UCSD-AML1 (cell line): ENCODE measurements around the gene NPHP3.

Experiments
- DNase-seq: peaks from one replicate; lab custom pipeline; 2025; ENCODE audit not compliant: unreplicated experiment; lab: John Stamatoyannopoulos, UW

NPHP3 gene

GRCh38 chr3:132703733-132704132 lies 18.5 kb downstream of the NPHP3 start:
- DNase-seq = no peak

GRCh38 chr3:132695422-132695821 lies 26.8 kb downstream of the NPHP3 start:
- DNase-seq = no peak

GRCh38 chr3:132694991-132695390 lies 27.2 kb downstream of the NPHP3 start:
- no peak for DNase-seq

GRCh38 chr3:132690040-132690439 lies 32.2 kb downstream of the NPHP3 start:
- DNase-seq = no peak

GRCh38 chr3:132682201-132682600 lies 40.0 kb downstream of the NPHP3 start:
- no peak for DNase-seq

GRCh38 chr3:132681421-132681820 lies 40.8 kb downstream of the NPHP3 start:
- no peak for DNase-seq

GRCh38 chr3:132679911-132680310 lies 42.3 kb downstream of the NPHP3 start:
- no peak for DNase-seq

- no peak for DNase-seq
Measured at GRCh38 chr3:132675408-132675807, 46.8 kb downstream of the NPHP3 start.

- no peak for DNase-seq
Measured at GRCh38 chr3:132669256-132669777, 52.9 kb downstream of the NPHP3 start.

- DNase-seq = no peak
Measured at GRCh38 chr3:132665230-132665745, 56.9 kb downstream of the NPHP3 start.

GRCh38 chr3:132662212-132662611 lies 60.0 kb downstream of the NPHP3 start:
- no peak for DNase-seq

GRCh38 chr3:132661101-132661500 lies 61.1 kb downstream of the NPHP3 start:
- DNase-seq = no peak

- DNase-seq = no peak
Measured at GRCh38 chr3:132660811-132661070, 61.5 kb downstream of the NPHP3 start.

- peak; percentile 77 for DNase-seq
Measured at GRCh38 chr3:132660052-132660810, 62.0 kb downstream of the NPHP3 start, which contains the start of gene UBA5. Gene UBA5, plus strand, starts transcription at chr3:132660329. Its CDS starts 209 bp downstream, at chr3:132660538.

- DNase-seq = peak; percentile 76
Measured at GRCh38 chr3:132659365-132660051, 62.7 kb downstream of the NPHP3 start, which contains the start of gene ACAD11. Gene ACAD11, minus strand, starts transcription at chr3:132659809. Its CDS starts 58 bp downstream, at chr3:132659751.

- DNase-seq = no peak
Measured at GRCh38 chr3:132659000-132659364, 63.2 kb downstream of the NPHP3 start.

GRCh38 chr3:132657869-132658747 lies 64.1 kb downstream of the NPHP3 start:
- DNase-seq = no peak

- no peak for DNase-seq
Measured at GRCh38 chr3:132655471-132655870, 66.7 kb downstream of the NPHP3 start.

GRCh38 chr3:132654721-132655120 lies 67.5 kb downstream of the NPHP3 start:
- no peak for DNase-seq

- DNase-seq = no peak
Measured at GRCh38 chr3:132654190-132654589, 68.0 kb downstream of the NPHP3 start.

- no peak for DNase-seq
Measured at GRCh38 chr3:132652640-132653270, 69.5 kb downstream of the NPHP3 start.
